NCI-H1436 treated with DMSO at 0.1 percent for 48 hours (cell line): ENCODE results near the gene EFNA2.
"Not testable (repeated sequence)": the region's sequence is repeated elsewhere in the genome, so short reads cannot be mapped to it uniquely, and the experiment has no call there.

ENCODE experiments used
- DNase-seq: peaks from one replicate; lab custom pipeline; 2025; lab: John Stamatoyannopoulos, UW

The EFNA2 gene

GRCh38 chr19:1298235-1298634, 12.6 kb downstream of the EFNA2 start:
- no peak for DNase-seq

GRCh38 chr19:1299801-1300200, 14.1 kb downstream of the EFNA2 start:
- DNase-seq: no peak

- DNase-seq: no peak
These were observed 15.2 kb downstream of the EFNA2 start for GRCh38 chr19:1300744-1301490.

GRCh38 chr19:1302533-1303239, 17.0 kb downstream of the EFNA2 start:
- no peak for DNase-seq

GRCh38 chr19:1304197-1304924, 18.7 kb downstream of the EFNA2 start:
- DNase-seq: no peak

GRCh38 chr19:1305354-1305753, 19.7 kb downstream of the EFNA2 start:
- not testable (repeated sequence) for DNase-seq

GRCh38 chr19:1307320-1307719, 21.6 kb downstream of the EFNA2 start:
- no peak for DNase-seq

GRCh38 chr19:1307755-1308303, 22.2 kb downstream of the EFNA2 start:
- DNase-seq: no peak

- no peak for DNase-seq
These were observed 23.0 kb downstream of the EFNA2 start for GRCh38 chr19:1308718-1309117.

GRCh38 chr19:1309977-1310852, 24.5 kb downstream of the EFNA2 start:
- DNase-seq: no peak

GRCh38 chr19:1310853-1311180, 25.1 kb downstream of the EFNA2 start:
- DNase-seq: no peak

GRCh38 chr19:1311543-1312091, 25.9 kb downstream of the EFNA2 start:
- DNase-seq: no peak

- DNase-seq: no peak
These were observed 27.4 kb downstream of the EFNA2 start for GRCh38 chr19:1312767-1313694.

- no peak for DNase-seq
These were observed 28.3 kb downstream of the EFNA2 start for GRCh38 chr19:1313695-1314613.

GRCh38 chr19:1315470-1316166, 29.9 kb downstream of the EFNA2 start:
- no peak for DNase-seq

- no peak for DNase-seq
These were observed 30.8 kb downstream of the EFNA2 start for GRCh38 chr19:1316466-1316865.

- no peak for DNase-seq
These were observed 31.8 kb downstream of the EFNA2 start for GRCh38 chr19:1317274-1318003.
